CD8-positive, alpha-beta memory T cell (primary cell): ENCODE data around the gene ERCC4. TPM values are rescaled to one million over a fixed set of nuclear protein-coding genes. Genes with fewer than 3 reads are reported as not detected.
A peak's percentile ranks its signal among the peaks of the same experiment; 100 is the strongest.

Experiments
- CTCF ChIA-PET: fragments of 350-600 bp; sonication (Branson Sonifier 250); formaldehyde crosslinking; loops from one replicate; lab custom pipeline; 2021; ENCODE audit warnings: antibody characterized with exemption; lab: Charles Lee
- POLR2A ChIA-PET: fragments of 350-600 bp; sonication (Branson Sonifier 250); formaldehyde crosslinking; loops from one replicate; lab custom pipeline; 2021; ENCODE audit warnings: antibody characterized with exemption; lab: Charles Lee
- DNase-seq, 5 donors: peaks; one replicate each; pipeline versions ENCODE4 v3.0.0 to v3.0.0-alpha.2; 2020 to 2022; ENCODE audit warnings: mixed read lengths in 1 of 5
- H3K27ac ChIP-seq: one replicate; pipeline ENCODE4 v1.7.0; 2013; ENCODE audit warnings: low read depth, mild to moderate bottlenecking, low read length, moderate library complexity
- H3K27me3 ChIP-seq: 2 replicates; pipeline ENCODE4 v1.7.0; 2013; ENCODE audit warnings: low read length, mild to moderate bottlenecking; ENCODE audit not compliant: insufficient read depth, poor library complexity, severe bottlenecking
- H3K36me3 ChIP-seq: 2 replicates; pipeline ENCODE4 v1.7.0; 2013; ENCODE audit warnings: mild to moderate bottlenecking, low read length, moderate library complexity; ENCODE audit not compliant: insufficient read depth
- H3K4me1 ChIP-seq: 2 replicates; pipeline ENCODE4 v1.7.0; 2013; ENCODE audit warnings: mild to moderate bottlenecking, low read length, moderate library complexity; ENCODE audit not compliant: insufficient read depth
- H3K4me3 ChIP-seq: 2 replicates; pipeline ENCODE4 v1.7.0; 2013; ENCODE audit warnings: mild to moderate bottlenecking, low read length
- H3K9me3 ChIP-seq: 2 replicates; pipeline ENCODE4 v1.7.0; 2013; ENCODE audit warnings: mild to moderate bottlenecking, low read length
- H3K27ac Mint-ChIP-seq, 8 donors: one replicate each; pipeline ENCODE4 v1.8.0; 2020 to 2021; ENCODE audit warnings: mixed read lengths in 8 of 8, mild to moderate bottlenecking in 6 of 8, inconsistent platforms in 3 of 8, moderate library complexity in 3 of 8
- H3K27me3 Mint-ChIP-seq, 2 donors: one replicate each; pipeline ENCODE4 v1.8.0; 2020 to 2021; ENCODE audit warnings: mixed read lengths in 2 of 2, mild to moderate bottlenecking in 1 of 2, moderate library complexity in 1 of 2
- H3K36me3 Mint-ChIP-seq, 3 donors: one replicate each; pipeline ENCODE4 v1.8.0; 2020 to 2021; ENCODE audit warnings: mixed read lengths in 3 of 3, inconsistent platforms in 1 of 3, mild to moderate bottlenecking in 1 of 3
- H3K4me1 Mint-ChIP-seq, 3 donors: one replicate each; pipeline ENCODE4 v1.8.0; 2020 to 2021; ENCODE audit warnings: mixed read lengths in 3 of 3, inconsistent platforms in 1 of 3, mild to moderate bottlenecking in 1 of 3
- H3K4me3 Mint-ChIP-seq, 7 donors: one replicate each; pipeline ENCODE4 v1.8.0; 2020 to 2021; ENCODE audit warnings: mixed read lengths in 7 of 7, mild to moderate bottlenecking in 6 of 7, moderate library complexity in 4 of 7, inconsistent platforms in 2 of 7
- H3K9me3 Mint-ChIP-seq, 5 donors: one replicate each; pipeline ENCODE4 v1.8.0; 2020 to 2022; ENCODE audit warnings: mixed read lengths in 5 of 5, mild to moderate bottlenecking in 3 of 5, moderate library complexity in 2 of 5, inconsistent platforms in 1 of 5
- polyA plus RNA-seq: library from polyadenylated mRNA; unstranded; fragments of 300-500 nt; fragmentation: Illumina TruSeq; gene quantifications from one replicate; pipeline ENCODE4 v1.2.3, GENCODE V29; 2021
- total RNA-seq, 2 experiments: library from RNA; stranded (reverse); gene quantifications; one replicate each; pipeline ENCODE4 v1.2.3, GENCODE V29; 2021

The ERCC4 gene
- total and polyA plus RNA-seq, 3 experiments from 2014 or later: 13.1 to 21.6 (median 15.6) TPM

- no peaks in the 10 kb centered on the region for H3K36me3 ChIP-seq
- no peaks in the 10 kb centered on the region for H3K9me3 ChIP-seq
- Mint-ChIP-seq H3K4me3 (no peak overlapping the region), H3K9me3 (no peaks in the 10 kb centered on the region), H3K27ac (peak overlapping the region in 3 of 8 donors; percentile 1 to 59 (median 43)), H3K27me3 (peaks cover 15 to 28% of the 10 kb centered on the region in 2 donors), H3K36me3 (no peaks in the 10 kb centered on the region), H3K4me1 (peaks cover 2 to 12% (median 9%) of the 10 kb centered on the region in 3 donors)
- H3K27me3 ChIP-seq: no peaks in the 10 kb centered on the region
- no peaks in the 10 kb centered on the region for H3K4me1 ChIP-seq
- POLR2A ChIA-PET: no interaction called here
- H3K4me3 ChIP-seq: no peak overlapping the region
- CTCF ChIA-PET: no interaction called here
- DNase-seq: no peak
- H3K27ac ChIP-seq: peak overlapping the region; percentile 12
These were observed 79.3 kb downstream of the ERCC4 start for GRCh38 chr16:13999071-13999894.

- no peaks in the 10 kb centered on the region for H3K36me3 ChIP-seq
- H3K4me1 ChIP-seq: no peaks in the 10 kb centered on the region
- Mint-ChIP-seq H3K27ac (peak overlapping the region in 1 of 8 donors; percentile 68), H3K4me3 (no peak overlapping the region), H3K4me1 (peaks cover 2 to 12% (median 9%) of the 10 kb centered on the region in 3 donors), H3K9me3 (no peaks in the 10 kb centered on the region), H3K36me3 (no peaks in the 10 kb centered on the region), H3K27me3 (peaks cover 15 to 28% of the 10 kb centered on the region in 2 donors)
- POLR2A ChIA-PET: no interaction called here
- DNase-seq: no peak
- H3K9me3 ChIP-seq: no peaks in the 10 kb centered on the region
- no peaks in the 10 kb centered on the region for H3K27me3 ChIP-seq
- peak overlapping the region; percentile 12 for H3K27ac ChIP-seq
- H3K4me3 ChIP-seq: no peak overlapping the region
- CTCF ChIA-PET: no interaction called here
These were observed 80.0 kb downstream of the ERCC4 start for GRCh38 chr16:13999895-14000425.

- no peak overlapping the region for H3K4me3 Mint-ChIP-seq
- CTCF ChIA-PET: no interaction called here
- Histone ChIP-seq H3K4me1 (no peaks in the 10 kb centered on the region), H3K27ac (no peak overlapping the region), H3K4me3 (no peak overlapping the region), H3K27me3 (no peaks in the 10 kb centered on the region), H3K36me3 (no peaks in the 10 kb centered on the region), H3K9me3 (no peaks in the 10 kb centered on the region)
- DNase-seq: no peak
- POLR2A ChIA-PET: no interaction called here
- no peaks in the 10 kb centered on the region for H3K9me3 Mint-ChIP-seq
- H3K36me3 Mint-ChIP-seq: no peaks in the 10 kb centered on the region
- peaks cover 14 to 25% of the 10 kb centered on the region in 2 donors for H3K27me3 Mint-ChIP-seq
- no peak overlapping the region for H3K27ac Mint-ChIP-seq
- peaks cover 2 to 12% (median 9%) of the 10 kb centered on the region in 3 donors for H3K4me1 Mint-ChIP-seq
These were observed 81.6 kb downstream of the ERCC4 start for GRCh38 chr16:14001521-14001920.

Other genes starting within 250 kb of the ERCC4 start
- 10 to 100 TPM; 12.0 to 12.2 TPM for gene MRTFB, start 151.2 kb downstream of the ERCC4 start, total RNA-seq
- 6.5 TPM for gene MRTFB, start 151.2 kb downstream of the ERCC4 start, polyA plus RNA-seq